ENCODE measurements around the gene NBDY.
A peak's percentile ranks its signal among the peaks of the same experiment; 100 is the strongest.
"Not testable (repeated sequence)": the region's sequence is repeated elsewhere in the genome, so short reads cannot be mapped to it uniquely, and the experiment has no call there.

NBDY gene, protein sequence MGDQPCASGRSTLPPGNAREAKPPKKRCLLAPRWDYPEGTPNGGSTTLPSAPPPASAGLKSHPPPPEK

GRCh38 chrX:56729152-56729850 is at the start of gene NBDY:
TSS of gene NBDY (plus strand) at chrX:56729243. CDS start at chrX:56729354, 111 bp downstream.
- DNase-seq, result peak in 5 of 6 experiments; percentile 11 to 44 (median 22)

DNA sequence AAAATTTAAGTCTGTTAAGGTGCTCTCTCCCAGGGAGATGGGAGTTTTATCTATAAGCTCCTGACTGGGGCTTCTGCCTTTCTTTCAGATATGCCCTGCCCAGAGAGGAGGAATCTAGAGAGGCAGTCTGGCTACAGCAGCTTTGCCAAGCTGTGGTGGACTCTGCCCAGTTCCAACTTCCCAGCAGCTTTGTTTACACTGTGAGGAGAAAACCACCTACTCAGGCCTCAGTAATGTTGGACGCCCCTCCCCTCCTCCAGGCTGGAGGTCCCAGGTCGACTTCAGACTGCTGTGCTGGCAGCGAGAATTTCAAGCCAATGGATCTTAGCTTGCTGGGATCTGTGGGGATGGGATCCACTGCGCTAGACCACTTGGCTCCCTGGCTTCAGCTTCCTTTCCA is 24.5 kb upstream of the NBDY start:
- DNase-seq, result not testable (repeated sequence)

GRCh38 chrX:56726605-56727004 is 2.4 kb upstream of the NBDY start:
- DNase-seq, result peak in 3 of 6 experiments; percentile 24 to 59 (median 45)

GRCh38 chrX:56727531-56727930 is 1.5 kb upstream of the NBDY start:
- DNase-seq, result no peak

GRCh38 chrX:56728321-56728720 is 722 bp upstream of the NBDY start:
- no peak for DNase-seq

DNA sequence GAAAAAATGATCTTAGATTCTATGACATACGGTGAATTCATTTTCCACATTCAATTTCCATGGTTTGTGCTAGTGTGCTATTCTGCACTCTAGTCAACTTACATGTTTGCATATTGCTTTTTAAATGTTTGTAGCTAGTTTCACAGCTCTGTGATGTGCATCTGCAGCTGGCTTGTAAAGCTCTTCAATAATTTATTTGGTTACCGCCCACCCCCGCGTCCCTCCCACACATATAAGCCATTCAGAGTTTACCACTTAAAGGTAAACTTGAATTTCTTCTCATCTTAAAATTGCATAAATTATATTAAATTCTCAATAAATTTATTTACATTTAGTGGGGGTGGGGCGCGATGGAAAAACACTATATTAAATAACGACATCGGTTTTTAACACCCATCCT is 291 bp upstream of the NBDY start:
- peak in 5 of 6 experiments; percentile 1 to 40 (median 21) for DNase-seq

DNA sequence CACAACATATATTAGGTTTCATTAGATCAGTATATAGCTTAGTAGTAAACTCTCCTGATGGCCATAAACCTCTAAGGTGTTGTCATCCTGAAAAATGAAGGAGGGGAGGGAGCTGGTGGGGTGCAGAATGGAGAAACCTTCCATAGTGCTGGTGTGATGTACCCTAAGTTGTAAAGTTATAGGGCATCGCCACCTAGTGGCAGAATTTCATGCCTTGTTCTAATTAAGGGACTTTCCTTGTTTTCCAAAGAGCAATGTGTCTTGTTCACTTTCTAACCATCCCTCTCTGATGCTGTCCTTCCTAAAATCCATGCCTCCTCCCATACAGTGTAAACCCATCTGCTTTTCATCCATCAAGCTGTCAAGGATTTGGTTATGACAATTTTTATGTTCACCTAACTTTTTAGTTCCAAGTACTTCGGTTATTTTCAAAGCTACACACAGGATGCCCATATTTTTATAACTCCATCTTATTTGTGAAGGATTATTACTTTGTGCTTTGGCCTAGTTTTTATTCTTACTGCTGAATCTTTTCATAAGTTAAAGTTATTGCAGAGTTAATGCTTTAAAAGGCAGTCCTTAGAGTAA is 4.5 kb downstream of the NBDY start:
- peak; percentile 5 to 52 (median 35) for DNase-seq

GRCh38 chrX:56736219-56736618 is 7.2 kb downstream of the NBDY start:
- DNase-seq, result no peak

DNA sequence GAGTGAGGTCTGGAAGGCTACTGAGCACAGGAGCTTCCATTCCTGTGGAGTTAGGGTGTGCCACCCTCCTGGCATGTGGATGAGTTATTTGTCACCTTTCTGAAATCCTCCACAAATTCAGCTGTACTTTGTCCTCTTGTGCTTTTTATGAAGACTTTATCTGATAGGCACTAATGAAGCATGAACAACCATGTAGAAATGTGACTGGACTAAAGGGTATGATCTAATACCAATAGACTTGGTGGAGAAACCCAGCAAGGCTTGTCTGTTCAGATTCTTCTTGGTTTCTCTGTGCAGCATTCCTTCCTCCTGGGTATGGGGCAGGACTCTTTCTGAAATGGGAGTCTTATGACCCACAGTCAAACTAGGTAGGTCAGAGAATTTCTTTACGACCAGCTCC is 9.6 kb downstream of the NBDY start:
- DNase-seq, result no peak

DNA sequence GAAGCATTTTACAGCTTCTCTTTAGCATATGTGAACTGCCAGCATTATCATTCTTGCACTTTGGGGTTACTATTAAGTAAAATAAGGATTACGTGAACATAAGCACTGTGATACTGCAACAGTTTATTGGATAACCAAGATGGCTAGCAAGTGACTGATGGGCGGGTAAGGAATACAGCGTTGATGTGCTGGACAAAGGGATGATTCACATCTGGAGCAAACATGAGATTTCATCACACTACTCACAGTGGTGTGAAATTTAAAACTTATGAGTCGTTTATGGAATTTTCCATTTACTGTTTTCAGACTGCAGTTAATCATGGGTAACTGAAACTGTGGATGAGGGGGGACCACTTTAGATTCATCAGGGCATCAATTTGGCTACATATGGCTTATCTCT is 16.0 kb downstream of the NBDY start:
- DNase-seq, result no peak

DNA sequence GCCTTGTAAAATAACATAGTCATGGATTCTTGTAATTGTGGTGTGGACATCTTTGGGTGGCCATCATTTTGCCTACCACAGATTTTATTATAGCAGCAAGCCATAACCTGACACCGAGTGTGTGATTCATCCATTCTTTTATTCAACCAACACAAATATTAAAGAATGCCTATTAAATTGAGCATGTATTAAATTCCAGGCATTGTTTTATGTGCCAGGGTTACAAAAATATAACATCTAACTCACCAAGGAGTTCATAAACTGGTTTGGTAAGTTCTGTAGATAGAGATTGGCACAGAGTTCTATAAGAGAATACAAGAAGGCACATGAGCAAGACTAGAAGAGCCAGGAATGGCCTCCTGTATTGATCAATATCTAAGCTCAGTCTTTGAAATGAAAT is 18.0 kb downstream of the NBDY start:
- no peak for DNase-seq

GRCh38 chrX:56751071-56751470 is 22.0 kb downstream of the NBDY start:
- no peak for DNase-seq

DNA sequence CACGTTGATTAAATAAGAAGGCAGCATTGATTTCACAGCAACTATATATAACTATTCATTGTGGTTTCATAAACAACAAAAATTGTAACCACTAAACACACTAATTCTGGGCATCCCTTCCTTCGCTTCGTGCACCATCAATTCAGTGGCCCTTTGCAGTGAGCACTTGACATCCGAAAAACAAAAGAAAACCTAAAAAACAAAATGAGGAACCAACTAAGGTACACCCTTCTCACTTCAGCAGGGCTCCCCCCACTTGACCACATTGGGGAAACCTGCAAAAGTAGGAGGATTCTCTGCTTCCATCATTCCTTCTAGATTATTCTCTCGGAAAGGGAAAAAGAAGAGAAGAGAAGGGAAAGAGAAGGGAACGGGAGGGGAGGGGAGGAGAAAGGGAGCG is 28.3 kb downstream of the NBDY start:
- DNase-seq, result no peak

DNA sequence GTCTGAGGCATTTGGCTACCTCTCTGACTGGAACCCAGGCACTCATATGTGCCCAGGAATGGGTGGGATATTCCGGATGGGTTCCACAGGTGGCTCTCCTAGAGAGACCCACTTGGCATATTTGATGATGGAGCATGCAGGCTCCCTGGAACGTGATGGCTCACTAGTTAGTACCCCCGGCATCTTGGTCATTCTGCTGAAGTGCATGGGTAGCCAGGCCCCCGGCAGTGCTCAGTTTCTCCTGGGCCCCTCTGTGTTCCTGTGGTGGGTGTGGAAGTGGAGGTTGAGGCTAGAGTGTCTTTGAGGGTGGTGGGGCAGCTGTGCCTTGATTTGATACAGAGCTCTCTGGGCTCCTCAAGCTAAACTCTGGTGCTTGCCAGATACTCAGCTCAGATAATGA is 29.4 kb downstream of the NBDY start:
- no peak for DNase-seq

DNA sequence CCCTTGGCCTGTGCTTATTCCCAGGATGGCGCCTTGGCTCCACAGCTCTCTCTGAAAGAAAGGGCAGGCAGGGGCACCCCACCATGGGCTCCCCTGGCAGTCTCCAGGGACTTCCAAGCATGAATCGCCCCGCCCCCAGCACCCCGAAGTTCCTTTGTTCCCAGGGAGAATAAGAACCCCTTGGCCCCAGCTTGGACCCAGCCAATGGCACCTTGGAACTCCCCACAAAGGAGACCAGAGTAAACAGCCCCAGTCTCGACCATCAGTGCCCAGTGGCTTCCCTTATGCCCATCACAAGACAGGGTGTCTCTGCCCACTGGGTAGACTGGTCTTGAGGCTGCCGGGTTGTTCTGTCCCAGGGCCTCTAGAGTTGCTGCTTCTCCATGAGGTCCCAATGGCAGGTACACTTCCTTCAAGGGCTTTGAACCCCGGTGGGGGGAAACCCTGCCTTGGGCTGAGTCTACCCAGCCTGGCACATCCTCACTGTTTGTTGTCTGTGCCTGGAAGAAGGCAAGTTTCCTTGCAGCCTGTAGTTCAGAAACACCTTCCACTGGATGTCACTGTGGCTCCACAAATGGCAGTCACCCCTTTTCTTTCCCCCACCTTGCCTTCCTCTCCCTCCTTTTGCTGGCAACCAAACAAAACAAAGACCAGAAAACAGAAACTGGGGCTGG is 30.8 kb downstream of the NBDY start:
- no peak for DNase-seq

- not testable (repeated sequence) for DNase-seq
Measured at GRCh38 chrX:56760410-56761124, 31.5 kb downstream of the NBDY start.

- no peak for DNase-seq
Measured at GRCh38 chrX:56761167-56761566, 32.1 kb downstream of the NBDY start.

DNA sequence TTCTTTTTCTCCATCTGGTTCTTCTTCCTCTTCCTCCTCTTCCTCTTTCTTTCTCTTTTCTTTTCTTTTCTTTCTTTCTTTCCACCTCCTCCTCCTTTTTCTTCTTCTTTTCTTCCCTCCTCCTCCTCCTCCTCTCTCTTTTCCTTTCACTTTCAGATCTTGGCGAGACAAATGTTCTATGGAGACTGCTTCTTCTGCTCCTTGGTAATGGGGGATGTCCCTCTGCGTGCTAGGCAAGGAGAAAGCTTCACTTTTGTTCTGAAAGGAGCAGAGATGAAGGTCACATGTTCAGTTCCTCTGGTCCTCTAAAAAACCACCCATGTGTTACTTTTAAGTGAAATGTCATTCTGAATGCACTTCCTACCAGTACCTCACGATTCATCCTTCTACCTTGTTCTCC is 33.2 kb downstream of the NBDY start:
- no peak for DNase-seq

- no peak for DNase-seq
Measured at GRCh38 chrX:56762707-56763555, 33.9 kb downstream of the NBDY start.

- no peak for DNase-seq
Measured at GRCh38 chrX:56763556-56764152, 34.6 kb downstream of the NBDY start.

DNA sequence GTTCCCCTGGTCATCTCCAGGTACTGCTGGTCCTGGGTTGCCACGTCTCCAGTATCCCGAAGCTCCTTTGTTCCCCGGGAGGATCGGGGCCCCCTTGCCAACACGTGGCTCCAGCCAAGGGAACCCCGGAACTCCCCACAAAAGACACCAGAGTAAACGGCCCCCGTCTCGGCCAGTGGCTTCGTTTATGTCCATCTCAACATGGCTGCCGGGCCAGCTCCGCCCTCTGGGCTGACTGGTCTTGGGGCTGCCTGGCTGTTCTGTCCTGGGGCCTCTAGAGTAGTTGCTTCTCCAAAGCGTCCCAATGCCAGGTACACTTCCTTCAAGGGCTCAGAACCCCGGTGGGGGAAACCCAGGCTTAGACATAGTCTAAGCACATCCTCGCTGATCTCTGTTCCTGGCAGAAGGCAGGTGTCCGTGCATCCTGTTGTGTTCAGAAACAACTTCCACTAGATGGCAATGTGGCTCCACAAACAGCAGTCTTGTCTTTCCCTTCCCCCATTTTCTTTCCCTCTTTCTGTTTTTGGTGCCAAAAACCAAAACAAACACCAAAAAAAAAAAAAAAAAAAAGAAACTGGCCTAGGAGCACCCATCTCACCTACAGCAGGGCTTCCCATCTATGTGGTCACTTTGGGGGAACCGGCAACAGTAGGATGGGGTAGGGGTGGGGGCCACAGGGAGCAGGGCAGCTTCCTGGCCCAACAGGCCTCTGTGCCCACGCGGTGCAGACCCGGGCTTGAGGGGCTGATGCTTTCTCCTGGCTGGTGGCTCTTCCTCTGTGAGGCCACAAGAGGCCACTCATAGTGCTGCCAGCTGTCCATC is 35.3 kb downstream of the NBDY start:
- DNase-seq, result no peak

All from stimulated activated naive CD4-positive, alpha-beta T cell (primary cell).